Suprapubic skin (tissue), 4 donors: Measurements from ENCODE around the gene CCND1. TPM values are rescaled to one million over a fixed set of nuclear protein-coding genes. Genes with fewer than 3 reads are reported as not detected.
A peak's percentile ranks its signal among the peaks of the same experiment; 100 is the strongest.

Experiments
- DNase-seq, 2 donors: peaks; one replicate each; pipeline ENCODE4 v3.0.0-alpha.2; 2019; ENCODE audit warnings: low spot score in 2 of 2
- H3K27ac ChIP-seq: fragments of 200-600 bp; sonication (generic); one replicate; pipeline ENCODE4 v1.5.1; 2019
- H3K27me3 ChIP-seq: fragments of 200-600 bp; sonication (generic); one replicate; pipeline ENCODE4 v1.5.1; 2019
- H3K36me3 ChIP-seq: fragments of 200-600 bp; sonication (generic); one replicate; pipeline ENCODE4 v1.5.1; 2019
- H3K4me1 ChIP-seq: fragments of 200-600 bp; sonication (generic); one replicate; pipeline ENCODE4 v1.5.1; 2019
- H3K4me3 ChIP-seq: fragments of 200-600 bp; sonication (generic); one replicate; pipeline ENCODE4 v1.5.1; 2019; ENCODE audit warnings: mild to moderate bottlenecking
- H3K9me3 ChIP-seq: fragments of 200-600 bp; sonication (generic); one replicate; pipeline ENCODE4 v1.5.1; 2019
- CTCF ChIP-seq, 2 donors: fragments of 200-600 bp in 1 of 2; fragments of 450-650 bp in 1 of 2; sonication (generic) in 1 of 2; IDR thresholded peaks; one replicate each; pipeline ENCODE4 v1.5.1; 2016 to 2019; ENCODE audit warnings: antibody characterized with exemption in 2 of 2, mild to moderate bottlenecking in 1 of 2, moderate library complexity in 1 of 2
- EP300 ChIP-seq: sonication (generic); formaldehyde crosslinking; IDR thresholded peaks from one replicate; pipeline ENCODE4 v1.6.1; 2017; ENCODE audit warnings: antibody characterized with exemption
- POLR2A ChIP-seq, 2 donors: fragments of 450-650 bp; IDR thresholded peaks; one replicate each; pipeline ENCODE4 v1.6.1; 2017; ENCODE audit warnings: antibody characterized with exemption in 2 of 2, mild to moderate bottlenecking in 2 of 2, moderate library complexity in 2 of 2
- POLR2AphosphoS5 ChIP-seq, 3 donors: sonication (generic); formaldehyde crosslinking; IDR thresholded peaks; one replicate each; pipeline ENCODE4 v1.6.1; 2017; ENCODE audit warnings: antibody characterized with exemption in 3 of 3
- WGBS: methylation state at CpG from one replicate; pipeline ENCODE4 v1.1.5; 2018; 5-methylcytosine and 5-hydroxymethylcytosine counted together
- total RNA-seq, 4 donors: library from RNA; depleted of rRNA; stranded (reverse); fragments of >200 nt; gene quantifications; one replicate each; pipeline ENCODE4 v1.1.0, GENCODE V29; 2016

The CCND1 gene
- total RNA-seq, 4 donors from 2014 or later, result 161 to 340 (median 270) TPM

GRCh38 chr11:69636512-69637197 lies 4.3 kb upstream of the CCND1 start:
- 17% methylated on average over 25 of the region's 63 CpGs for WGBS
- H3K36me3 ChIP-seq, result no peaks in the 10 kb centered on the region
- TF ChIP-seq EP300 (no peak), POLR2AphosphoS5 (IDR thresholded peaks at IDR 0.05) (no peak), POLR2A (IDR thresholded peaks at IDR 0.05) (no peak), CTCF (IDR thresholded peaks at IDR 0.05) (no peak)
- DNase-seq, result peak in 1 of 2 donors; percentile 80
- peak overlapping the region; percentile 78 for H3K27ac ChIP-seq
- H3K4me1 ChIP-seq, result peaks cover 54% of the 10 kb centered on the region
- H3K4me3 ChIP-seq, result peak overlapping the region; percentile 97
- H3K27me3 ChIP-seq, result peaks cover 8% of the 10 kb centered on the region
- H3K9me3 ChIP-seq, result no peaks in the 10 kb centered on the region

- peak in 1 of 2 donors; percentile 76 for DNase-seq
- peak overlapping the region; percentile 97 for H3K4me3 ChIP-seq
- H3K27ac ChIP-seq, result peak overlapping the region; percentile 78
- H3K4me1 ChIP-seq, result peaks cover 54% of the 10 kb centered on the region
- WGBS, result 3% methylated on average over 31 of the region's 67 CpGs
- H3K27me3 ChIP-seq, result peaks cover 8% of the 10 kb centered on the region
- H3K36me3 ChIP-seq, result no peaks in the 10 kb centered on the region
- no peaks in the 10 kb centered on the region for H3K9me3 ChIP-seq
- no peak for TF ChIP-seq CTCF (IDR thresholded peaks at IDR 0.05)
- TF ChIP-seq POLR2A (IDR thresholded peaks at IDR 0.05), result no peak
- no peak for TF ChIP-seq POLR2AphosphoS5 (IDR thresholded peaks at IDR 0.05)
- no peak for TF ChIP-seq EP300
Measured at GRCh38 chr11:69637198-69637940, 3.6 kb upstream of the CCND1 start.

GRCh38 chr11:69637941-69638871 lies 2.8 kb upstream of the CCND1 start:
- no peak for TF ChIP-seq POLR2AphosphoS5 (IDR thresholded peaks at IDR 0.05)
- TF ChIP-seq CTCF (IDR thresholded peaks at IDR 0.05), result no peak

GRCh38 chr11:69638941-69639681 lies 1.8 kb upstream of the CCND1 start:
- TF ChIP-seq EP300, result no peak
- peak in 1 of 3 donors; percentile 32 for TF ChIP-seq POLR2AphosphoS5 (IDR thresholded peaks at IDR 0.05)
- WGBS, result 2% methylated on average over 25 of the region's 64 CpGs
- Histone ChIP-seq H3K4me3 (peak overlapping the region; percentile 97), H3K4me1 (peaks cover 68% of the 10 kb centered on the region), H3K27me3 (peaks cover 8% of the 10 kb centered on the region), H3K36me3 (peaks cover under 1% of the 10 kb centered on the region), H3K27ac (peak overlapping the region; percentile 78), H3K9me3 (no peaks in the 10 kb centered on the region)
- DNase-seq, result peak; percentile 94 to 96

More at GRCh38 chr11:69637941-69638871, 2.8 kb upstream of the CCND1 start:
- H3K9me3 ChIP-seq, result no peaks in the 10 kb centered on the region
- no peak for DNase-seq
- 1% methylated on average over 34 of the region's 78 CpGs for WGBS
- H3K36me3 ChIP-seq, result no peaks in the 10 kb centered on the region
- H3K4me3 ChIP-seq, result peak overlapping the region; percentile 97
- H3K27me3 ChIP-seq, result peaks cover 8% of the 10 kb centered on the region
- H3K27ac ChIP-seq, result peak overlapping the region; percentile 78
- H3K4me1 ChIP-seq, result peaks cover 59% of the 10 kb centered on the region

- peaks cover 76% of the 10 kb centered on the region for H3K4me1 ChIP-seq
Measured at GRCh38 chr11:69639831-69640230, 1.1 kb upstream of the CCND1 start.

More at GRCh38 chr11:69639831-69640230, 1.1 kb upstream of the CCND1 start:
- peaks cover 8% of the 10 kb centered on the region for H3K36me3 ChIP-seq
- peaks cover 8% of the 10 kb centered on the region for H3K27me3 ChIP-seq
- peak overlapping the region; percentile 97 for H3K4me3 ChIP-seq
- DNase-seq, result no peak
- peak overlapping the region; percentile 78 for H3K27ac ChIP-seq
- WGBS, result 5% methylated on average over 9 of the region's 9 CpGs
- TF ChIP-seq CTCF (IDR thresholded peaks at IDR 0.05) (no peak), EP300 (no peak), POLR2A (IDR thresholded peaks at IDR 0.05) (no peak), POLR2AphosphoS5 (IDR thresholded peaks at IDR 0.05) (no peak)
- no peaks in the 10 kb centered on the region for H3K9me3 ChIP-seq
